CD4-positive, alpha-beta T cell treated with Interleukin-6 at 100 ng/mL for 8 hours (primary cell): Measurements from ENCODE around the gene HHATL.

Source experiments
- DNase-seq: peaks from one replicate; pipeline ENCODE4 v3.0.0-alpha.2; 2020; ENCODE audit warnings: mixed read lengths, low spot score

HHATL gene

GRCh38 chr3:42664438-42664803 is 38.2 kb downstream of the HHATL start:
- DNase-seq, result no peak

GRCh38 chr3:42663581-42664437 is 38.8 kb downstream of the HHATL start:
- DNase-seq, result no peak

- no peak for DNase-seq
Observed at GRCh38 chr3:42662813-42663535, 39.6 kb downstream of the HHATL start.

GRCh38 chr3:42662037-42662812 is 40.4 kb downstream of the HHATL start:
- no peak for DNase-seq

- no peak for DNase-seq
Observed at GRCh38 chr3:42661593-42662022, 41.0 kb downstream of the HHATL start.

- no peak for DNase-seq
Observed at GRCh38 chr3:42660898-42661297, 41.7 kb downstream of the HHATL start.

GRCh38 chr3:42660131-42660715 is 42.4 kb downstream of the HHATL start:
- DNase-seq, result no peak

GRCh38 chr3:42659451-42660130 is 43.0 kb downstream of the HHATL start:
- DNase-seq, result no peak

- no peak for DNase-seq
Observed at GRCh38 chr3:42658771-42659390, 43.7 kb downstream of the HHATL start.

GRCh38 chr3:42658091-42658770 is 44.4 kb downstream of the HHATL start:
- no peak for DNase-seq

GRCh38 chr3:42657675-42658074 is 44.9 kb downstream of the HHATL start:
- DNase-seq, result no peak

- no peak for DNase-seq
Observed at GRCh38 chr3:42656680-42657610, 45.7 kb downstream of the HHATL start.

GRCh38 chr3:42655980-42656679 is 46.5 kb downstream of the HHATL start:
- DNase-seq, result no peak

- DNase-seq, result no peak
Observed at GRCh38 chr3:42655331-42655888, 47.2 kb downstream of the HHATL start.

- no peak for DNase-seq
Observed at GRCh38 chr3:42654331-42655201, 48.0 kb downstream of the HHATL start.

- DNase-seq, result no peak
Observed at GRCh38 chr3:42653560-42654330, 48.9 kb downstream of the HHATL start, which contains the start of gene ZBTB47. Gene ZBTB47 (plus strand): TSS chr3:42653697. CDS start chr3:42658356, 4,659 bp downstream.

GRCh38 chr3:42653303-42653559 is 49.4 kb downstream of the HHATL start:
- DNase-seq, result no peak
